H9 (cell line): Measurements from ENCODE around the gene LRRC51. TPM values are rescaled to one million over a fixed set of nuclear protein-coding genes. Genes with fewer than 3 reads are reported as not detected.

ENCODE experiments used
- DNase-seq: peaks from one replicate; pipeline ENCODE4 v3.0.0-alpha.2; 2017
- H2AFZ ChIP-seq: one replicate; pipeline ENCODE4 v1.6.1; 2013; ENCODE audit warnings: mild to moderate bottlenecking, low read length, control low read depth, moderate library complexity
- H2AK5ac ChIP-seq: 2 replicates; pipeline ENCODE4 v1.6.1; 2013; ENCODE audit warnings: low read length, control low read depth, mixed read lengths; ENCODE audit not compliant: insufficient read length
- H2BK120ac ChIP-seq: one replicate; pipeline ENCODE4 v1.6.1; 2013; ENCODE audit warnings: low read depth, mild to moderate bottlenecking, low read length, control low read depth, inconsistent platforms; ENCODE audit not compliant: poor library complexity, severe bottlenecking
- H2BK12ac ChIP-seq: 2 replicates; pipeline ENCODE4 v1.6.1; 2013; ENCODE audit warnings: low read length, control low read depth, mixed read lengths, low read depth; ENCODE audit not compliant: insufficient read length
- H2BK15ac ChIP-seq: 2 replicates; pipeline ENCODE4 v1.6.1; 2013; ENCODE audit warnings: low read depth, low read length, control low read depth
- H2BK20ac ChIP-seq: one replicate; pipeline ENCODE4 v1.6.1; 2013; ENCODE audit warnings: low read depth, mild to moderate bottlenecking, low read length, control low read depth, inconsistent platforms; ENCODE audit not compliant: poor library complexity, severe bottlenecking
- H2BK5ac ChIP-seq: 2 replicates; pipeline ENCODE4 v1.6.1; 2013; ENCODE audit warnings: low read length, control low read depth, mixed read lengths; ENCODE audit not compliant: insufficient read length
- H3K14ac ChIP-seq: 2 replicates; pipeline ENCODE4 v1.6.1; 2013; ENCODE audit warnings: low read length, control low read depth; ENCODE audit not compliant: insufficient read depth
- H3K18ac ChIP-seq: 2 replicates; pipeline ENCODE4 v1.6.1; 2013; ENCODE audit warnings: low read depth, mild to moderate bottlenecking, mixed read lengths, low read length, control low read depth; ENCODE audit not compliant: insufficient read length
- H3K23ac ChIP-seq: 2 replicates; pipeline ENCODE4 v1.6.1; 2013; ENCODE audit warnings: low read length, control low read depth, mixed read lengths, low read depth; ENCODE audit not compliant: insufficient read length
- H3K23me2 ChIP-seq: 2 replicates; pipeline ENCODE4 v1.6.1; 2013; ENCODE audit warnings: low read depth, mild to moderate bottlenecking, mixed read lengths, low read length, control low read depth; ENCODE audit not compliant: insufficient read length, poor library complexity, severe bottlenecking
- H3K27ac ChIP-seq: 2 replicates; pipeline ENCODE4 v1.5.1; 2013; ENCODE audit warnings: low read length, control low read depth, mixed read lengths, low read depth; ENCODE audit not compliant: insufficient read length
- H3K27me3 ChIP-seq: 2 replicates; pipeline ENCODE4 v1.6.1; 2013; ENCODE audit warnings: low read length, control low read depth, inconsistent platforms; ENCODE audit not compliant: insufficient read depth
- H3K4ac ChIP-seq: 2 replicates; pipeline ENCODE4 v1.6.1; 2013; ENCODE audit warnings: low read depth, mild to moderate bottlenecking, control low read depth, inconsistent platforms, low read length, moderate library complexity
- H3K4me1 ChIP-seq: 2 replicates; pipeline ENCODE4 v1.6.1; 2013; ENCODE audit warnings: low read length, control low read depth, inconsistent platforms; ENCODE audit not compliant: insufficient read depth
- H3K4me2 ChIP-seq: 2 replicates; pipeline ENCODE4 v1.6.1; 2013; ENCODE audit warnings: low read length, control low read depth, mixed read lengths; ENCODE audit not compliant: insufficient read length, insufficient read depth
- H3K56ac ChIP-seq: 2 replicates; pipeline ENCODE4 v1.6.1; 2013; ENCODE audit warnings: low read depth, mild to moderate bottlenecking, mixed read lengths, low read length, control low read depth; ENCODE audit not compliant: insufficient read length
- H3K79me1 ChIP-seq: 2 replicates; pipeline ENCODE4 v1.6.1; 2013; ENCODE audit warnings: low read depth, mild to moderate bottlenecking, moderate library complexity, low read length, control low read depth, inconsistent platforms; ENCODE audit not compliant: insufficient read depth, poor library complexity, severe bottlenecking
- H3K79me2 ChIP-seq: 2 replicates; pipeline ENCODE4 v1.6.1; 2013; ENCODE audit warnings: low read length, control low read depth, inconsistent platforms; ENCODE audit not compliant: insufficient read depth
- H3K9ac ChIP-seq: 2 replicates; pipeline ENCODE4 v1.6.1; 2013; ENCODE audit warnings: low read length, control low read depth, mixed read lengths; ENCODE audit not compliant: insufficient read length; ENCODE audit errors: extremely low read depth
- H3K9me3 ChIP-seq: one replicate; pipeline ENCODE4 v1.6.1; 2013; ENCODE audit warnings: low read depth, low read length, inconsistent platforms; ENCODE audit not compliant: control insufficient read depth
- H3T11ph ChIP-seq: one replicate; pipeline ENCODE4 v1.6.1; 2013; ENCODE audit warnings: mild to moderate bottlenecking, low read length, control low read depth, inconsistent platforms
- H4K20me1 ChIP-seq: one replicate; pipeline ENCODE4 v1.6.1; 2013; ENCODE audit not compliant: control insufficient read depth, insufficient read length, insufficient read depth
- H4K5ac ChIP-seq: 2 replicates; pipeline ENCODE4 v1.6.1; 2013; ENCODE audit warnings: low read depth, mild to moderate bottlenecking, mixed read lengths, low read length, control low read depth; ENCODE audit not compliant: insufficient read length
- H4K8ac ChIP-seq: replicated peaks from 2 replicates; pipeline ENCODE4 v1.6.1; 2013; ENCODE audit warnings: low read length, control low read depth, mixed read lengths, low read depth; ENCODE audit not compliant: insufficient read length
- H4K91ac ChIP-seq: 2 replicates; pipeline ENCODE4 v1.6.1; 2013; ENCODE audit warnings: low read depth, mild to moderate bottlenecking, moderate library complexity, mixed read lengths, low read length, control low read depth; ENCODE audit not compliant: insufficient read length
- H3K27ac Mint-ChIP-seq, 3 experiments: 2 replicates in 2 of 3; 3 replicates in 1 of 3; pipeline ENCODE4 v1.8.0; 2020 to 2021; ENCODE audit warnings: mixed read lengths in 3 of 3, mild to moderate bottlenecking in 1 of 3, moderate library complexity in 1 of 3
- H3K27me3 Mint-ChIP-seq: 2 replicates; pipeline ENCODE4 v1.8.0; 2021; ENCODE audit warnings: low read depth, mild to moderate bottlenecking, moderate library complexity, mixed read lengths
- H3K36me3 Mint-ChIP-seq, 3 experiments: 2 replicates in 2 of 3; 3 replicates in 1 of 3; pipeline ENCODE4 v1.8.0; 2020 to 2021; ENCODE audit warnings: low read depth in 3 of 3, mixed read lengths in 3 of 3; ENCODE audit not compliant: insufficient read depth in 1 of 3
- H3K4me1 Mint-ChIP-seq, 2 experiments: 2 replicates each; pipeline ENCODE4 v1.8.0; 2020; ENCODE audit warnings: mixed read lengths in 2 of 2
- H3K4me3 Mint-ChIP-seq, 2 experiments: 2 replicates in 1 of 2; 3 replicates in 1 of 2; pipeline ENCODE4 v1.8.0; 2020 to 2021; ENCODE audit warnings: mild to moderate bottlenecking in 2 of 2, mixed read lengths in 2 of 2, moderate library complexity in 1 of 2
- H3K9me3 Mint-ChIP-seq, 2 experiments: 2 replicates in 1 of 2; 3 replicates in 1 of 2; pipeline ENCODE4 v1.8.0; 2020; ENCODE audit warnings: mild to moderate bottlenecking in 2 of 2, mixed read lengths in 2 of 2, moderate library complexity in 1 of 2
- WGBS: extraction: QIAGEN DNeasy Blood & Tissue Kit; methylation state at CpG from one replicate; pipeline ENCODE4 v1.1.7; 2013; ENCODE audit warnings: missing lambda C conversion rate, low lambda C conversion rate, mixed read lengths; ENCODE audit not compliant: insufficient read length; ENCODE audit errors: extremely low coverage; 5-methylcytosine and 5-hydroxymethylcytosine counted together
- total RNA-seq: library from RNA; stranded (reverse); gene quantifications from 2 replicates; pipeline ENCODE4 v1.2.1, GENCODE V29; 2021
- TF ChIP-seq, protein P1 (sequence below): fragments of 200-600 bp; sonication (generic); conservative IDR thresholded peaks from 3 replicates; pipeline ENCODE4 v1.8.0; 2021; ENCODE audit warnings: antibody characterized with exemption, mild to moderate bottlenecking

The LRRC51 gene
- total RNA-seq, 1 experiment from 2014 or later = 3.1 TPM

DNA sequence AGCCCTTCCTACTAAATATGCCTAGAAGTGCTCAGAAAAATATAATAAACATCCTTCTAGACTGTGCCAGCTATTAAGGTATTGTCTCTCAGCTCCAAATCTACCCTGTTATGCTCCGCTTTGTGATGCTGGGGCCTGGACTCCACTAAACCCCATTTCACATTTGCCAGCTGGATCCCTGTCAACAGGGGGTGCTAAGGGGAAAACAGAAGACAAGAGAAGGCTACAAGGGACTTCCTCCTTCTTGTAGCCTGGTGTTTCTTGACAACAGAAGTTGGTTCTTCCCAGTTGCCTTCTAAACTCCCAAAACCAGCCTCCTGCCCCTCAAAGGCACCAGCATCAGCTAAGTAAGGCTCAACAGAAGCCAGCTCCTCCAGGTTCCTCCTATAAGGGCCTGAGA lies 5.5 kb upstream of the LRRC51 start:
- no peak overlapping the region for H3K56ac ChIP-seq
- H2AK5ac ChIP-seq = no peak overlapping the region
- H3K4me3 Mint-ChIP-seq = no peak overlapping the region
- H3K79me1 ChIP-seq = no peaks in the 10 kb centered on the region
- WGBS = no CpG with 5 or more reads among the region's 1 CpG
- H3K14ac ChIP-seq = no peak overlapping the region
- no peak overlapping the region for H3T11ph ChIP-seq
- no peak overlapping the region for H2BK5ac ChIP-seq
- H4K20me1 ChIP-seq = no peaks in the 10 kb centered on the region
- H3K4me1 Mint-ChIP-seq = peaks cover 37 to 53% of the 10 kb centered on the region in 2 experiments
- H3K4ac ChIP-seq = no peak overlapping the region
- H2BK20ac ChIP-seq = no peak overlapping the region
- peaks cover 1 to 20% (median 14%) of the 10 kb centered on the region in 3 experiments for H3K36me3 Mint-ChIP-seq
- no peak overlapping the region for H3K9ac ChIP-seq
- no peaks in the 10 kb centered on the region for H3K9me3 Mint-ChIP-seq
- H4K91ac ChIP-seq = no peak overlapping the region
- no peak overlapping the region for H2BK120ac ChIP-seq
- H3K23ac ChIP-seq = no peak overlapping the region
- no peaks in the 10 kb centered on the region for H3K27me3 ChIP-seq
- no peak overlapping the region for H2BK12ac ChIP-seq
- H3K27ac ChIP-seq = no peak overlapping the region
- no peaks in the 10 kb centered on the region; the same call in 1 of the 2 replicates for H3K27me3 Mint-ChIP-seq
- H3K4me2 ChIP-seq = no peak overlapping the region
- TF ChIP-seq, protein P1, sequence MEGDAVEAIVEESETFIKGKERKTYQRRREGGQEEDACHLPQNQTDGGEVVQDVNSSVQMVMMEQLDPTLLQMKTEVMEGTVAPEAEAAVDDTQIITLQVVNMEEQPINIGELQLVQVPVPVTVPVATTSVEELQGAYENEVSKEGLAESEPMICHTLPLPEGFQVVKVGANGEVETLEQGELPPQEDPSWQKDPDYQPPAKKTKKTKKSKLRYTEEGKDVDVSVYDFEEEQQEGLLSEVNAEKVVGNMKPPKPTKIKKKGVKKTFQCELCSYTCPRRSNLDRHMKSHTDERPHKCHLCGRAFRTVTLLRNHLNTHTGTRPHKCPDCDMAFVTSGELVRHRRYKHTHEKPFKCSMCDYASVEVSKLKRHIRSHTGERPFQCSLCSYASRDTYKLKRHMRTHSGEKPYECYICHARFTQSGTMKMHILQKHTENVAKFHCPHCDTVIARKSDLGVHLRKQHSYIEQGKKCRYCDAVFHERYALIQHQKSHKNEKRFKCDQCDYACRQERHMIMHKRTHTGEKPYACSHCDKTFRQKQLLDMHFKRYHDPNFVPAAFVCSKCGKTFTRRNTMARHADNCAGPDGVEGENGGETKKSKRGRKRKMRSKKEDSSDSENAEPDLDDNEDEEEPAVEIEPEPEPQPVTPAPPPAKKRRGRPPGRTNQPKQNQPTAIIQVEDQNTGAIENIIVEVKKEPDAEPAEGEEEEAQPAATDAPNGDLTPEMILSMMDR = peak; percentile 35; the same call in 2 of the 3 replicates
- peaks cover 7% of the 10 kb centered on the region for H3K23me2 ChIP-seq
- no peak overlapping the region for H3K18ac ChIP-seq
- H3K79me2 ChIP-seq = peaks cover 22% of the 10 kb centered on the region
- no peak overlapping the region for H2AFZ ChIP-seq
- no peak overlapping the region for H4K8ac ChIP-seq
- H2BK15ac ChIP-seq = no peak overlapping the region
- DNase-seq = peak; percentile 43
- H3K9me3 ChIP-seq = no peaks in the 10 kb centered on the region
- H3K27ac Mint-ChIP-seq = peak overlapping the region in 2 of 3 experiments; percentile 57 to 85; a peak in 3 of 7 replicates
- H4K5ac ChIP-seq = no peak overlapping the region
- H3K4me1 ChIP-seq = peaks cover 5% of the 10 kb centered on the region; the same call in 1 of the 2 replicates
